Right atrium auricular region (tissue), 2 donors: ENCODE data around the gene COLEC11. TPM values are rescaled to one million over a fixed set of nuclear protein-coding genes. Genes with fewer than 3 reads are reported as not detected.
"Not testable (repeated sequence)": the region's sequence is repeated elsewhere in the genome, so short reads cannot be mapped to it uniquely, and the experiment has no call there.

Experiments
- DNase-seq: peaks from one replicate; pipeline ENCODE4 v3.0.0-alpha.2; 2019; ENCODE audit warnings: low spot score
- H3K27ac ChIP-seq, 2 donors: fragments of 200-600 bp; sonication (generic); 1 replicate in 1 of 2; 2 replicates in 1 of 2; pipeline ENCODE4 v1.5.1; 2016 to 2019
- H3K27me3 ChIP-seq, 2 donors: fragments of 200-600 bp; sonication (generic); one replicate each; pipeline versions ENCODE4 v1.5.1 to v1.6.0; 2017 to 2019
- H3K36me3 ChIP-seq: fragments of 200-600 bp; sonication (generic); one replicate; pipeline ENCODE4 v1.5.1; 2016
- H3K4me1 ChIP-seq, 2 donors: fragments of 200-600 bp; sonication (generic); one replicate each; pipeline versions ENCODE4 v1.5.1 to v1.6.0; 2017 to 2019
- H3K4me3 ChIP-seq, 2 donors: fragments of 200-600 bp; sonication (generic); 1 replicate in 1 of 2; 2 replicates in 1 of 2; pipeline ENCODE4 v1.5.1; 2017 to 2019; ENCODE audit warnings: mild to moderate bottlenecking in 1 of 2, moderate library complexity in 1 of 2
- H3K9me3 ChIP-seq, 2 donors: fragments of 200-600 bp; sonication (generic); one replicate each; pipeline ENCODE4 v1.5.1; 2019
- total RNA-seq, 2 donors: library from RNA; depleted of rRNA; stranded (reverse); fragments of >200 nt; gene quantifications; one replicate each; pipeline ENCODE4 v1.1.0, GENCODE V29; 2016
- TF ChIP-seq, protein P1 (sequence below), 2 donors: fragments of 200-600 bp; sonication (generic); IDR thresholded peaks; one replicate each; pipeline ENCODE4 v1.5.1; 2019; ENCODE audit warnings: antibody characterized with exemption in 2 of 2

COLEC11 gene
- total RNA-seq, 2 donors from 2014 or later = 27.8 to 56.6 TPM

DNA sequence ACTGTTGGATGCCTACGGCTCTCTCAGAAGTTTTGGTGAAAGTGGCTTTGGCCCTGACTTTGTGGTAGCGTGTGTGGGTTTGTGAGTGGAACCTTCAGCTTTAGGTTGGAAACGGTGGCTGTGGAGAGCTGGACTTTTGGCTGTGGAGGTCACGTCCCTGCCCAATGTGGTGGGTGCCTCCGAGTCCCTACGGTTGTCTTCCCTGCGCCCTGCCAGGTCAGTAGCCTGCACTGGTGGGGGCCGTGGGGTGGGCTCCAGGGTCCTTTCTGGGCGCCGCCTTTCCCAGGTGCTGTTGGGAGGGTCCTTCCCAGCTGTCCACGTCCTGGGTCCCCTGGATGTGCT lies 11.1 kb downstream of the COLEC11 start:
- Histone ChIP-seq H3K27ac (no peak overlapping the region), H3K36me3 (no peaks in the 10 kb centered on the region), H3K27me3 (no peaks in the 10 kb centered on the region), H3K9me3 (no peaks in the 10 kb centered on the region), H3K4me3 (no peak overlapping the region), H3K4me1 (no peaks in the 10 kb centered on the region)
- no peak for DNase-seq
- TF ChIP-seq, protein P1, sequence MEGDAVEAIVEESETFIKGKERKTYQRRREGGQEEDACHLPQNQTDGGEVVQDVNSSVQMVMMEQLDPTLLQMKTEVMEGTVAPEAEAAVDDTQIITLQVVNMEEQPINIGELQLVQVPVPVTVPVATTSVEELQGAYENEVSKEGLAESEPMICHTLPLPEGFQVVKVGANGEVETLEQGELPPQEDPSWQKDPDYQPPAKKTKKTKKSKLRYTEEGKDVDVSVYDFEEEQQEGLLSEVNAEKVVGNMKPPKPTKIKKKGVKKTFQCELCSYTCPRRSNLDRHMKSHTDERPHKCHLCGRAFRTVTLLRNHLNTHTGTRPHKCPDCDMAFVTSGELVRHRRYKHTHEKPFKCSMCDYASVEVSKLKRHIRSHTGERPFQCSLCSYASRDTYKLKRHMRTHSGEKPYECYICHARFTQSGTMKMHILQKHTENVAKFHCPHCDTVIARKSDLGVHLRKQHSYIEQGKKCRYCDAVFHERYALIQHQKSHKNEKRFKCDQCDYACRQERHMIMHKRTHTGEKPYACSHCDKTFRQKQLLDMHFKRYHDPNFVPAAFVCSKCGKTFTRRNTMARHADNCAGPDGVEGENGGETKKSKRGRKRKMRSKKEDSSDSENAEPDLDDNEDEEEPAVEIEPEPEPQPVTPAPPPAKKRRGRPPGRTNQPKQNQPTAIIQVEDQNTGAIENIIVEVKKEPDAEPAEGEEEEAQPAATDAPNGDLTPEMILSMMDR (IDR thresholded peaks at IDR 0.05) = no peak

DNA sequence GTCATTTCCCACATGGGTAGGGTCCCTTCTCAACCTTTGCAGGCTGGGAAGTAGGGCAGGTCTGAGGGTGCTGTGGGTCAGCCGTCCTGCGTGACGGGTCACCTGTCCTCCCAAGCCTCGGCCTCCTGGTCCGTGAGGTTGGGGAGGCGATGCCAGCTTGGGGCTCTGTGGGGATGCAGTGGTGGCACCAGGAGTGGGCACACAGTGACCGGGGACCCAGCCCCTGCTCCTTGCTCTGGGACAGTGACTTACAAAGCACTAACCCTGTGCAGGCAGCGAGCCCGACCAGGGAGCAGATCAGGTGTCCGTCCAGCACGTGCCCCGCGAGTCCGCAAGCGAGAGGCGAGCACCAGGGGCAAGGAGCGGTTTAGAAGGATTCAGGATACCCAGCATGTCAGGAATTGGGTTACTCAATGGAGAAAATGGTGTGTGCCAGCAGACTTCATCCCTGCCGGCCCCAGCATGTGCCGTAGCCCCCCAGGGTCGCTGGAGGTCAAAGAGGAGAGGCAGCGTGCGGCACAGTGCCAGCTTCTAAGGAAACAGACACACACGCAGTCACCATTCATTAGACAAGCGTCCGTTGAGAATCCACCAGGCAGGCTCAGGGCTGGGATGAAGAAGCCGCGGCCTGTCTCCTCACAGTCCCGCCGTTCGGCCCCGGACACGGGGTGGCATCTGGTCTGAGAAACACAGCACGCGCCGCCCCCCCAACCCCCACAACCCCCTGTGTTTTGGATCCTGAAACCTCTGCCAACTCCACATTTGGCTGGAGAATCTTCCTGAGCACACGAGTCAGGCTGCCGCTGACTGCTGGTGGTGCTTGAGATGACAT lies 11.7 kb downstream of the COLEC11 start:
- no peaks in the 10 kb centered on the region for H3K27me3 ChIP-seq
- no peak overlapping the region for H3K4me3 ChIP-seq
- TF ChIP-seq, protein P1 (IDR thresholded peaks at IDR 0.05) = no peak
- no peaks in the 10 kb centered on the region for H3K4me1 ChIP-seq
- H3K9me3 ChIP-seq = no peaks in the 10 kb centered on the region
- H3K27ac ChIP-seq = no peak overlapping the region
- DNase-seq = peak; percentile 49
- no peaks in the 10 kb centered on the region for H3K36me3 ChIP-seq

DNA sequence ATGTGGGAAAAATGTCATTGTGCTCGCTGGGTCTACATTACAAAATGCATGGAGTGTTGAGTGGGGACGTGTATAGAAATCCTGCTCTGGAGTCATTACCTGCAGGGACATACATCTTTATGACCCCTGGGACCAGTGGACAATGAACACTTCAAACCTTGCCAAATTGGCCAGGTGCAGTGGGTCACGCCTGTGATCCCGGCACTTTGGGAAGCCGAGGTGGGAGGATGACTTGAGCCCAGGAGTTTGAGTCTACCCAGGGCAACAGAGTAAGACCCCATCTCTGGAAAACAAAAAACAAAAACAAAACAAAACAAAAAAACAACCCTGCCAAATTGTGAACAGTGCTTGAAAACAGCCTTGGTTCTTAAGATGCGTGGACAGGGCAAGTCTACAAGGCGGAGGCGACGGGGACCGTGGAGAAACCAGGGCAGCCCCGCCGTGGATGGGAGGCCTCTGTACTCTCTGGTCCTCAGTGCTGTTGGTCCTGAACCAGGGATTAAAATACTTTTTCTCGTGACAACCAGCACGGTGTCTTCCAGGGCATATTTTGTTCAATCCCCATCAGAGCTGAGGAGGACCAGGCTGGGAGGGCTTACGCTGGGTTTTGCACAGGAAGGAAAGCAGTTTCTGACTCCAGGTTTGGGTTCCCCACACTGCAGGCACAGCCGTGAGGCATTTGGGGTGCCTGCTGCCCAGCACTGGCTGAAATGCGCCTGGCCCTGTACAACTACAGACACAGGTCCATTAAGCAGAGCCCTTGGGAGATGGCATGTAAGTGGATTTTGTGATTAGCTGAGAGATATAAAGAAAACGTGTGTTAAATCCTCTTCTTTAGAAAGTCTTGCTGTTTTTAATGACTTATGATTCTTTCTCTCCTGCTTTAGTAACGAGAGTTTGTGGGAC lies 13.7 kb downstream of the COLEC11 start:
- TF ChIP-seq, protein P1 (IDR thresholded peaks at IDR 0.05) = no peak
- DNase-seq = no peak
- Histone ChIP-seq H3K36me3 (no peaks in the 10 kb centered on the region), H3K4me3 (no peak overlapping the region), H3K27me3 (no peaks in the 10 kb centered on the region), H3K9me3 (no peaks in the 10 kb centered on the region), H3K4me1 (no peaks in the 10 kb centered on the region), H3K27ac (no peak overlapping the region)

DNA sequence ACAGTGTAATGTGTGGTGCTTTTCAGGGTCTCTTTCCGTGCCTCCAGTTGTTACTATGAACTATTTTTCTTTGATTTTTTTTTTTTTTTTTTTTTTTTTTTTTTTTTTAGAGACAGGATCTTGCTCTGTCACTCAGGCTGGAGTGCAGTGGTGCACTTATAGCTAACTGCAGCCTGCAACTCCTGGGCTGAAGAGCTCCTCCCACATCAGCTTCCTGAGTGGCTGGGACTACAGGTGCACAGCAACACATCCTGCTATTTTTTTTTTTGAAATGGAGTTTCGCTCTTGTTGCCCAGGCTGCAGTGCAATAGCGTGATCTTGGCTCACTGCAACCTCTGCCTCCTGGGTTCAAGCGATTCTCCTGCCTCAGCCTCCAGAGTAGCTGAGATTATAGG lies 14.4 kb downstream of the COLEC11 start:
- not testable (repeated sequence) for H3K36me3 ChIP-seq, H3K4me3 ChIP-seq, H3K4me1 ChIP-seq, H3K27ac ChIP-seq, DNase-seq, H3K9me3 ChIP-seq, H3K27me3 ChIP-seq

DNA sequence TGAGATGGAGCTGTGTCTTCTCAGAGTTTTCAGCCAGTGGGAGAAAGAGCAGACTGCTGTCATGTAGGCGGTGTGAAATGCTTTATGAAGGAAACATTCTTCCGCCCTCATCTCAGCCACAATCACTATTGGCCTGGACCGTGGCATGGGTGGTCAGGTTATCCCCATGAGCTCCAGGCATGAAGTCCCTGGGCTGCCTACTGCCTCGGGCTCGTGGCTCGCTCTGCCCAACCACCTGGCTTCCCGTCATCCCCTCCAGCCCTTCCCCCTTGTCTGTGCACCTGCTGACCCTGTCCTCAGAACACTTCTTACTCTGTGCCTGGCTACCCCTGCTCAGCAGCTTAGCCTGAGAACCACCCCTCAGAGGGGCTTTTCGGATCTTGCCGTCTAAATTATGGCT lies 15.5 kb downstream of the COLEC11 start:
- H3K4me1 ChIP-seq = no peaks in the 10 kb centered on the region
- peaks cover 0 to 7% of the 10 kb centered on the region in 2 donors for H3K9me3 ChIP-seq
- no peaks in the 10 kb centered on the region for H3K27me3 ChIP-seq
- TF ChIP-seq, protein P1 (IDR thresholded peaks at IDR 0.05) = no peak
- no peak for DNase-seq
- no peak overlapping the region for H3K4me3 ChIP-seq
- no peak overlapping the region for H3K27ac ChIP-seq
- H3K36me3 ChIP-seq = no peaks in the 10 kb centered on the region

DNA sequence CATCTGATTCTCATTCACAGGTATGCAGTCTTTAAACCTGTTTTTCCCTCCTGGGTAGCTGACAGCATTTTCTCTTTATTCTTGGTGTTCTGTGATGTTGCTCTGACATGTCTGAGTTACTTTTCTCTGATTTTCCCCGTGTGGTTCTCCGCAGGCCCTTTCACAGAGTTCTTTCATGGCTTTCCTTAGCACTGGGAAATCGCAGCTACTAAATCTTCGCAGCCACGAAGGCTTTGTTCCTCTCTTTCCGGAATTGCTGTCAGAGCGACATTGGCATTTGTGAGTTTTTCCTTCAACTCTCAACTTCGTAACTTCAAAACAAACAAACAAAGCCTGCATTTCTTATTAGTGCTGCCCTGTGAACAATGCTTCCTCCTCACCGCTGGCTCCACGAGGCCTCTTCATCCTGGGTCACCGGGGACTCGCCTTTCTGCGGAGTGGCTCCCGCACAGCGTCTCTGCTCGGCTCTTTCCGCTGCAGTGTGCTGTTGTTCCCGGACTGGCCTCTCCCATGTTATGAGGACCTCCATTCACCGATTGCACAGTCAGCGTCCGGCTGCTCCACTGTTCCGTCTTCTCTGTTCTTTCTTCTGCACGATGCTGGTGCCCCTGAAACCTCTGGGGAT lies 16.1 kb downstream of the COLEC11 start:
- no peak overlapping the region for H3K27ac ChIP-seq
- H3K36me3 ChIP-seq = no peaks in the 10 kb centered on the region
- H3K9me3 ChIP-seq = peaks cover 0 to 7% of the 10 kb centered on the region in 2 donors
- no peak for DNase-seq
- H3K4me3 ChIP-seq = no peak overlapping the region
- H3K27me3 ChIP-seq = no peaks in the 10 kb centered on the region
- no peaks in the 10 kb centered on the region for H3K4me1 ChIP-seq
- TF ChIP-seq, protein P1 (IDR thresholded peaks at IDR 0.05) = no peak
